OCI-LY7 (cell line): Measurements from ENCODE around the gene PDXK. TPM values are rescaled to one million over a fixed set of nuclear protein-coding genes. Genes with fewer than 3 reads are reported as not detected.

Experiments used
- BruUV-seq: library from RNA; stranded (reverse); fragments of 400-500 nt; replicated peaks from 2 replicates; lab custom pipeline; 2021; lab: Mats Ljungman, UMichigan
- CTCF ChIA-PET: fragments of 300-600 bp; sonication (Branson Sonifier 250); formaldehyde crosslinking; loops from one replicate; lab custom pipeline; 2022; ENCODE audit warnings: antibody characterized with exemption; ENCODE audit not compliant: unreplicated experiment; lab: Charles Lee
- POLR2A ChIA-PET: fragments of 300-600 bp; sonication (Branson Sonifier 250); formaldehyde crosslinking; loops from one replicate; lab custom pipeline; 2022; ENCODE audit warnings: antibody characterized with exemption; lab: Charles Lee
- DNase-seq: peaks from one replicate; pipeline ENCODE4 v3.0.0-alpha.2; 2015; ENCODE audit warnings: low spot score
- H2AFZ ChIP-seq: fragments of 200-600 bp; sonication (generic), shearing (Covaris generic); 2 replicates; pipeline ENCODE4 v1.6.1; 2014; ENCODE audit warnings: mild to moderate bottlenecking, antibody characterized with exemption, low read length, moderate library complexity
- H3K27ac ChIP-seq: fragments of 200-600 bp; sonication (generic); 2 replicates; pipeline ENCODE4 v1.5.1; 2014; ENCODE audit warnings: mixed run types, low read depth, mild to moderate bottlenecking, moderate library complexity, low read length, inconsistent platforms; ENCODE audit not compliant: poor library complexity, severe bottlenecking
- H3K36me3 ChIP-seq: fragments of 200-600 bp; sonication (generic); 2 replicates; pipeline ENCODE4 v1.6.1; 2014; ENCODE audit warnings: mild to moderate bottlenecking, antibody characterized with exemption, low read length, moderate library complexity, mixed read lengths; ENCODE audit not compliant: insufficient read depth
- H3K4me1 ChIP-seq: fragments of 200-600 bp; sonication (generic); 2 replicates; pipeline ENCODE4 v1.5.1; 2014; ENCODE audit warnings: mild to moderate bottlenecking, low read length; ENCODE audit not compliant: insufficient read depth, poor library complexity, severe bottlenecking
- H3K4me2 ChIP-seq: fragments of 200-600 bp; sonication (generic); 2 replicates; pipeline ENCODE4 v1.6.1; 2014; ENCODE audit warnings: mild to moderate bottlenecking, low read length
- H3K4me3 ChIP-seq: fragments of 200-600 bp; sonication (generic); 2 replicates; pipeline ENCODE4 v1.5.1; 2014; ENCODE audit warnings: mild to moderate bottlenecking, low read depth, low read length; ENCODE audit not compliant: poor library complexity, severe bottlenecking
- H3K79me2 ChIP-seq: fragments of 200-600 bp; sonication (generic); 2 replicates; pipeline ENCODE4 v1.6.1; 2016; ENCODE audit warnings: low read depth, mild to moderate bottlenecking, low read length, moderate library complexity, mixed read lengths; ENCODE audit not compliant: insufficient read depth
- H3K9me2 ChIP-seq: fragments of 200-600 bp; sonication (generic); 2 replicates; pipeline ENCODE4 v1.6.1; 2016; ENCODE audit warnings: mild to moderate bottlenecking, low read length, mixed read lengths; ENCODE audit not compliant: insufficient read depth
- H3K9me3 ChIP-seq: fragments of 200-600 bp; sonication (generic); 2 replicates; pipeline ENCODE4 v1.6.1; 2014; ENCODE audit warnings: mild to moderate bottlenecking, mixed run types, low read length, mixed read lengths
- H4K20me1 ChIP-seq: fragments of 200-600 bp; sonication (generic); 2 replicates; pipeline ENCODE4 v1.6.1; 2014; ENCODE audit warnings: mild to moderate bottlenecking, antibody characterized with exemption, low read length, moderate library complexity, mixed read lengths; ENCODE audit not compliant: insufficient read depth
- CTCF ChIP-seq: fragments of 200-600 bp; sonication (generic); conservative IDR thresholded peaks from 2 replicates; pipeline ENCODE4 v1.5.1; 2014; ENCODE audit warnings: mild to moderate bottlenecking, antibody characterized with exemption, low read length, moderate library complexity, mixed read lengths
- EZH2phosphoT487 ChIP-seq: fragments of 200-600 bp; sonication (generic); IDR thresholded peaks from 2 replicates; pipeline ENCODE4 v1.6.1; 2018; ENCODE audit warnings: low read depth, borderline replicate concordance, mild to moderate bottlenecking, mixed run types, antibody characterized with exemption, low read length, moderate library complexity, mixed read lengths
- intact Hi-C: fragments of 100-400 bp; cut with micrococcal nuclease; formaldehyde crosslinking; loops from one replicate; pipeline ENCODE4 v1.10.0; 2022; ENCODE audit not compliant: unreplicated experiment
- total RNA-seq, 2 experiments: library from RNA; depleted of rRNA in 1 of 2; stranded (reverse); fragments of >200 nt in 1 of 2; shearing (Covaris generic) in 1 of 2; gene quantifications; 2 replicates each; pipeline ENCODE4 v1.2.3, GENCODE V29; 2014 to 2022

PDXK gene
- total RNA-seq, 2 experiments from 2014 or later = 32.8 to 67.0 TPM

GRCh38 chr21:43809346-43809799 is 90.4 kb downstream of the PDXK start:
- H3K9me3 ChIP-seq = no peaks in the 10 kb centered on the region
- BruUV-seq = no TSS peak
- peak overlapping the region; percentile 58; the same call in 1 of the 2 replicates for H3K4me2 ChIP-seq
- no peak for TF ChIP-seq CTCF
- no peak for TF ChIP-seq EZH2phosphoT487
- intact Hi-C loops = no loop called here
- H3K27ac ChIP-seq = peak overlapping the region; percentile 0
- no peak overlapping the region for H2AFZ ChIP-seq
- peaks cover 19% of the 10 kb centered on the region for H3K36me3 ChIP-seq
- H3K79me2 ChIP-seq = 0 out of 2 replicates have a peak, but pooled peaks cover 4% of the 10 kb centered on the region
- peaks cover 62% of the 10 kb centered on the region for H3K4me1 ChIP-seq
- ChIA-PET CTCF (no interaction called here), POLR2A (no interaction called here)
- H4K20me1 ChIP-seq = no peaks in the 10 kb centered on the region
- H3K4me3 ChIP-seq = no peak overlapping the region
- no peak for DNase-seq
- no peaks in the 10 kb centered on the region for H3K9me2 ChIP-seq

GRCh38 chr21:43809853-43810504 is 91.0 kb downstream of the PDXK start:
- H3K4me2 ChIP-seq = peak overlapping the region; percentile 58; the same call in 1 of the 2 replicates
- CTCF ChIA-PET = no interaction called here
- H3K79me2 ChIP-seq = 0 out of 2 replicates have a peak, but pooled peaks cover 4% of the 10 kb centered on the region
- no peaks in the 10 kb centered on the region for H3K9me2 ChIP-seq
- H3K27ac ChIP-seq = no peak overlapping the region
- no peak overlapping the region for H2AFZ ChIP-seq
- no peaks in the 10 kb centered on the region for H4K20me1 ChIP-seq
- peaks cover 13% of the 10 kb centered on the region; the same call in 1 of the 2 replicates for H3K36me3 ChIP-seq
- no peaks in the 10 kb centered on the region for H3K9me3 ChIP-seq
- no TSS peak for BruUV-seq
- H3K4me3 ChIP-seq = no peak overlapping the region
- no peak for TF ChIP-seq EZH2phosphoT487
- TF ChIP-seq CTCF = no peak
- H3K4me1 ChIP-seq = peaks cover 56% of the 10 kb centered on the region
- DNase-seq = no peak
- POLR2A ChIA-PET = no interaction called here
- intact Hi-C loops = loop anchor here (1.0 to 2.0 kb wide), 2 partner anchors 51 to 129 kb away; no protein-coding TSS in a partner anchor
